ENCODE data around the gene INSIG1. TPM values are rescaled to one million over a fixed set of nuclear protein-coding genes. Genes with fewer than 3 reads are reported as not detected.

INSIG1 gene
- polyA plus RNA-seq, 1 of the 3 experiments (the other 2 are of a cell fraction) = 6.4 TPM

GRCh38 chr7:155267436-155267835 lies 30.2 kb upstream of the INSIG1 start (continued):
- no peak for TF ChIP-seq IRF3 (IDR thresholded peaks at IDR 0.05; ENCODE audit: low read depth, low read length)

GRCh38 chr7:155268211-155268610 lies 29.5 kb upstream of the INSIG1 start:
- TF ChIP-seq TCF12 (IDR thresholded peaks at IDR 0.05) (no peak), GABPA (IDR thresholded peaks at IDR 0.05; ENCODE audit: low read depth) (no peak), ELF1 (IDR thresholded peaks at IDR 0.05) (no peak), MAX (IDR thresholded peaks at IDR 0.05; ENCODE audit: low read depth) (no peak)

GRCh38 chr7:155268921-155269650 lies 28.6 kb upstream of the INSIG1 start:
- H3K4me2 ChIP-seq = no peak overlapping the region
- ChIA-PET POLR2A (interaction anchor here (0.9 kb wide), 1 partner anchor 17 kb away, joined by 3 read pairs; no protein-coding TSS in a partner anchor), CTCF (interaction anchor here (0.6 to 2.4 kb wide), 4 partner anchors 11 to 125 kb away, joined by 3 to 10 read pairs (median 5); no protein-coding TSS in a partner anchor)
- H3K4me3 ChIP-seq (ENCODE audit: low read depth in 2 of 2, low read length in 1 of 2) = no peak overlapping the region
- H3K27me3 ChIP-seq (ENCODE audit: insufficient read depth) = no peaks in the 10 kb centered on the region; the same call in none of the 2 replicates
- no peak overlapping the region for H2AFZ ChIP-seq (ENCODE audit: low read depth)
- H3K4me1 ChIP-seq (ENCODE audit: control insufficient read depth in 1 of 2, insufficient read depth in 2 of 2, low read depth in 1 of 2, low read length in 1 of 2) = no peaks in the 10 kb centered on the region
- H3K27ac ChIP-seq (ENCODE audit: low read depth in 2 of 2, low read length in 1 of 2) = no peak overlapping the region
- no peaks in the 10 kb centered on the region for H3K9me2 ChIP-seq
- no peaks in the 10 kb centered on the region for H3F3A ChIP-seq (replicated peaks; ENCODE audit: insufficient read depth)
- no peaks in the 10 kb centered on the region for H3K9me3 ChIP-seq
- no peak overlapping the region for H3K9ac ChIP-seq
- no peaks in the 10 kb centered on the region for H3K36me3 ChIP-seq (replicated peaks in 1 of 2; ENCODE audit: control insufficient read depth in 1 of 2, insufficient read depth in 2 of 2, low read length in 1 of 2)
- 67% methylated on average over 6 of the region's 6 CpGs for WGBS (ENCODE audit: low lambda C conversion rate)
- no peak for DNase-seq
- no peaks in the 10 kb centered on the region for H3K79me2 ChIP-seq (ENCODE audit: insufficient read depth)
- no peaks in the 10 kb centered on the region for H4K20me1 ChIP-seq (ENCODE audit: insufficient read depth)
- TF ChIP-seq ZBTB33 (IDR thresholded peaks at IDR 0.05; ENCODE audit: borderline replicate concordance, low read depth) (no peak), USF1 (IDR thresholded peaks at IDR 0.05; ENCODE audit: borderline replicate concordance, low read depth) (no peak), EP300 (IDR thresholded peaks at IDR 0.05; ENCODE audit: borderline replicate concordance in 1 of 2, low read depth in 1 of 2, low read length in 1 of 2) (no peak), RFX5 (IDR thresholded peaks at IDR 0.05; ENCODE audit: low read length) (no peak), SIN3A (IDR thresholded peaks at IDR 0.05; ENCODE audit: borderline replicate concordance, low read depth, low read length) (no peak), FOSL2 (IDR thresholded peaks at IDR 0.05; ENCODE audit: borderline replicate concordance, low read depth) (no peak), REST (IDR thresholded peaks at IDR 0.05; ENCODE audit: low read depth, low read length) (no peak), YY1 (IDR thresholded peaks at IDR 0.05; ENCODE audit: low read depth) (no peak), USF2 (IDR thresholded peaks at IDR 0.05; ENCODE audit: borderline replicate concordance, low read depth, low read length) (no peak), SMC3 (IDR thresholded peaks at IDR 0.05; ENCODE audit: low read depth, low read length) (no peak)

More at GRCh38 chr7:155268211-155268610, 29.5 kb upstream of the INSIG1 start:
- no peak overlapping the region for H2AFZ ChIP-seq (ENCODE audit: low read depth)
- H3K27ac ChIP-seq (ENCODE audit: low read depth in 2 of 2, low read length in 1 of 2) = no peak overlapping the region
- CTCF ChIA-PET = interaction anchor here (1.1 to 2.4 kb wide), 3 partner anchors 10 to 38 kb away, joined by 3 to 10 read pairs (median 3); no protein-coding TSS in a partner anchor
- no peaks in the 10 kb centered on the region for H3K4me1 ChIP-seq (ENCODE audit: control insufficient read depth in 1 of 2, insufficient read depth in 2 of 2, low read depth in 1 of 2, low read length in 1 of 2)
- no peaks in the 10 kb centered on the region for H3K9me3 ChIP-seq
- no peaks in the 10 kb centered on the region; the same call in none of the 2 replicates for H3K27me3 ChIP-seq (ENCODE audit: insufficient read depth)
- no peaks in the 10 kb centered on the region for H3K36me3 ChIP-seq (replicated peaks in 1 of 2; ENCODE audit: control insufficient read depth in 1 of 2, insufficient read depth in 2 of 2, low read length in 1 of 2)
- no peak overlapping the region for H3K9ac ChIP-seq
- POLR2A ChIA-PET = no interaction called here
- no peak overlapping the region for H3K4me2 ChIP-seq
- H3K79me2 ChIP-seq (ENCODE audit: insufficient read depth) = no peaks in the 10 kb centered on the region
- H4K20me1 ChIP-seq (ENCODE audit: insufficient read depth) = no peaks in the 10 kb centered on the region
- no peak overlapping the region for H3K4me3 ChIP-seq (ENCODE audit: low read depth in 2 of 2, low read length in 1 of 2)
- DNase-seq = no peak
- no peaks in the 10 kb centered on the region for H3F3A ChIP-seq (replicated peaks; ENCODE audit: insufficient read depth)
- WGBS (ENCODE audit: low lambda C conversion rate) = 53% methylated on average over 12 of the region's 12 CpGs
- H3K9me2 ChIP-seq = no peaks in the 10 kb centered on the region

Measured in SK-N-SH (cell line).